Activated T-cell treated with anti-CD3 and anti-CD28 coated beads for 48 hours (primary cell): ENCODE data around the gene DNAH5.
"Not testable (repeated sequence)": the region's sequence is repeated elsewhere in the genome, so short reads cannot be mapped to it uniquely, and the experiment has no call there.

Experiments
- DNase-seq: peaks from one replicate; pipeline ENCODE4 v3.0.0-alpha.2; 2020; ENCODE audit warnings: low read depth

The DNAH5 gene

GRCh38 chr5:13830536-13830935 lies 114.0 kb downstream of the DNAH5 start:
- DNase-seq = no peak

- no peak for DNase-seq
These were observed 123.1 kb downstream of the DNAH5 start for GRCh38 chr5:13821366-13821765.

GRCh38 chr5:13816126-13816525 lies 128.4 kb downstream of the DNAH5 start:
- DNase-seq = no peak

GRCh38 chr5:13814301-13814700 lies 130.2 kb downstream of the DNAH5 start:
- DNase-seq = no peak

GRCh38 chr5:13809921-13810320 lies 134.6 kb downstream of the DNAH5 start:
- no peak for DNase-seq

- DNase-seq = no peak
These were observed 140.2 kb downstream of the DNAH5 start for GRCh38 chr5:13804336-13804735.

GRCh38 chr5:13798569-13798968 lies 145.9 kb downstream of the DNAH5 start:
- DNase-seq = not testable (repeated sequence)

- no peak for DNase-seq
These were observed 158.6 kb downstream of the DNAH5 start for GRCh38 chr5:13785781-13786415.

- no peak for DNase-seq
These were observed 160.8 kb downstream of the DNAH5 start for GRCh38 chr5:13783726-13784125.

- DNase-seq = no peak
These were observed 164.4 kb downstream of the DNAH5 start for GRCh38 chr5:13780081-13780480.

- DNase-seq = no peak
These were observed 170.8 kb downstream of the DNAH5 start for GRCh38 chr5:13773649-13774048.

- no peak for DNase-seq
These were observed 173.4 kb downstream of the DNAH5 start for GRCh38 chr5:13771011-13771571.

GRCh38 chr5:13766236-13766635 lies 178.3 kb downstream of the DNAH5 start:
- no peak for DNase-seq

GRCh38 chr5:13763719-13764118 lies 180.8 kb downstream of the DNAH5 start:
- no peak for DNase-seq

- DNase-seq = no peak
These were observed 194.7 kb downstream of the DNAH5 start for GRCh38 chr5:13749766-13750165.

- no peak for DNase-seq
These were observed 198.5 kb downstream of the DNAH5 start for GRCh38 chr5:13746026-13746425.

- DNase-seq = no peak
These were observed 199.0 kb downstream of the DNAH5 start for GRCh38 chr5:13745508-13745907.

GRCh38 chr5:13740471-13740870 lies 204.0 kb downstream of the DNAH5 start:
- no peak for DNase-seq

GRCh38 chr5:13739479-13739878 lies 205.0 kb downstream of the DNAH5 start:
- DNase-seq = no peak

GRCh38 chr5:13735691-13736090 lies 208.8 kb downstream of the DNAH5 start:
- no peak for DNase-seq

GRCh38 chr5:13731121-13731628 lies 213.3 kb downstream of the DNAH5 start:
- DNase-seq = no peak

- no peak for DNase-seq
These were observed 235.6 kb downstream of the DNAH5 start for GRCh38 chr5:13708906-13709305.

GRCh38 chr5:13708432-13708831 lies 236.1 kb downstream of the DNAH5 start:
- DNase-seq = no peak

GRCh38 chr5:13704396-13704795 lies 240.1 kb downstream of the DNAH5 start:
- DNase-seq = no peak
